Inferior parietal cortex (tissue), 1 donor: ENCODE results near the gene HLF.

Source experiments
- DNase-seq: peaks from one replicate; pipeline ENCODE4 v3.0.0-alpha.2; 2016; ENCODE audit errors: extremely low spot score

Gene HLF

DNA sequence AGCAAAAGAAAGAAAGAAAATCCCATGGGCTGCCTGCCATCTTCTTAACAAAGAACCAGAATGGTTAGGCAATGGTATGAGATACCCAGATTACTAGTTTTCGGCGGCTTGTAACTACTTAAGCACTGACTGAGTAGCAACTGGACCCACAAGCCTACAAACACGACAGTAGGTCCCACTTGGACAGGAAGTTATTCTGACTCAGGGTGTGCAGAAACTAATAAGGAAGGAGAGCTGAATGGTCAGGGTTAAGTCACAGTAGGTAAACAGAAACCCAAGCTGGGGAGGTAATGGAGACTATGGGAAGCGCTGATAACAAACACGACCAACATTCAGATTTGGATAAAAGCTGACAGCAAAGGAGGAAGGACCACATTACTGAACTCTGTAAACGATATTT lies 10.4 kb upstream of the HLF start:
- DNase-seq = no peak

DNA sequence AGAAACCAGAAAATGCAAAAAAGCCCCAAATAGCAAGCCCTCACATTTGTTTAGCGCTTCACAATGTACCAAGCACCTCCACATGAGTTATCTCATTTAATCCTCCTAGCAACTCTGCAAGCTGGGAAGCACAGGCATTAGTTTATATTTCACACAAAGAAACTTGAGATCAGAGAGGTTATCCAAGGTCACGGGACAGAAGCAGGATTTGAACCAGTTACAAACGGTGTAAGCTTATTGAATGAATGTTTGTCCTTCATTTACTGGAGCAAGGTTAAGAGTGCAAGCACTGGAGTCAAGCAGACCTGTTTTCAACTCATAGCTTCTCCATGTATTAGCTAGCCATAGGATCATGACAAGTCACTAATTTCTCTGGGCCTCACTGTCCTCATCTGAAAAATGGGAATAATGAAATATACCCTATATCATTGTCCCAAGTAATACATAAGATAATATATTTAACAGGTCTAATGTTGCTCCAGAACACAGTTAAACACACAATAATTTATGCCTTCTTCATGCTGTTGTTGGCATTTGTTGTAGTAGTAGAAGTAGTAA lies 6.1 kb upstream of the HLF start:
- no peak for DNase-seq

DNA sequence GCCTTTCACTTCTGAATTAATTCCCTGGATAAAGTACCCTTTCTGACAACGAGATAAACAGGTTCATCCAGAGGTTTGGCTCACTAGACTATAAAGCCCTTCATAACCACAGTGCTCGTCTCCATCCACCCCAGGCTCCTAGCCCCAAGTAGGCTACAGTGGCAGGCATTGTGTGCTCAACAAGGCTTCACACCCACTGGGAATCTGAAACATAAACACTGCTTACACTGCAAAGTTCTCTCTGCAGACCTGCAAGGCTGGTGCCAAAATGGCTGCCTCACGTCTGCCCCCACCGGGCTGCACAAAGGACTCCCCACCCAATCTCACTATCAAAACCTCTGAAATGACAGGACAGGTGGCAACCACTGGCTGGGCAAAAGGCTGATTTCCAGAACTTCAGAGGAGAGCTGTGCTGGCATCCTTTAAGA lies 5.1 kb upstream of the HLF start:
- no peak for DNase-seq

DNA sequence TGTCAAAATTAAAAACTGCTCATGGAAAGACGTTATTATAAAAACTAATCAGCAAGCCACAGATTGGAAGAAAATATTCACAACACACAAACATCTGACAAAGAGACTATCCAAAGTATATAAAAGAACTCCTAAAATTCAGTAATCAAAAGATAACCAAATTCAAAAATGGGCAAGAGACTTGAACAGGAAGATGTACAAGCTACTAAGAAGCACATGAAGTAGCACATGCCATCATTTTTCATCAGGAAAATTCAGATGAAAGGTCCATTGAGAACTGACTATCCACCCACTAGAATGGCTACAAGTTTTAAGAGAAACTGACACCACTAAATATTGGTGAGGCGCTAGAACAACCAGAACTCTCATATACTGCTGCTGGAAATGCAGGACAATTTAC lies 3.4 kb upstream of the HLF start:
- no peak for DNase-seq

- no peak for DNase-seq
These were observed 1.0 kb upstream of the HLF start for GRCh38 chr17:55263569-55264277.

DNA sequence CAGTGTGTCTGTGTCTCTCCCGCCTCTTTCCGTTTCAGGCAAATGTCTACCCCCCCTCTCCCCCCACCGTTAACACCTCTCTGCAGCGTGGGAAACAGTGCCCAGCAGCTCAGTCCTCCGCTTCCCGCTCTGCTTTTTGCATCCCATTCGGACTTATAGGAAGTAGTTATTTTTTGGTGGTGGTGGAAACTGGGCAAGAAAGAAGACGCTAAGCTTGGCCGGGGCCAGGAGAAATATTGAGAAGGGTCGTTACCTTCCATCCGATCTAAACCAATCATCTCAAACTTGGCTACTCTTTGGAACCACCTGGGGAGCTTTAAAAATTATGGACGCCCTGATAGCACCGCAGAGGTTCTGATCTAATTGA lies 499 bp upstream of the HLF start:
- no peak for DNase-seq

DNA sequence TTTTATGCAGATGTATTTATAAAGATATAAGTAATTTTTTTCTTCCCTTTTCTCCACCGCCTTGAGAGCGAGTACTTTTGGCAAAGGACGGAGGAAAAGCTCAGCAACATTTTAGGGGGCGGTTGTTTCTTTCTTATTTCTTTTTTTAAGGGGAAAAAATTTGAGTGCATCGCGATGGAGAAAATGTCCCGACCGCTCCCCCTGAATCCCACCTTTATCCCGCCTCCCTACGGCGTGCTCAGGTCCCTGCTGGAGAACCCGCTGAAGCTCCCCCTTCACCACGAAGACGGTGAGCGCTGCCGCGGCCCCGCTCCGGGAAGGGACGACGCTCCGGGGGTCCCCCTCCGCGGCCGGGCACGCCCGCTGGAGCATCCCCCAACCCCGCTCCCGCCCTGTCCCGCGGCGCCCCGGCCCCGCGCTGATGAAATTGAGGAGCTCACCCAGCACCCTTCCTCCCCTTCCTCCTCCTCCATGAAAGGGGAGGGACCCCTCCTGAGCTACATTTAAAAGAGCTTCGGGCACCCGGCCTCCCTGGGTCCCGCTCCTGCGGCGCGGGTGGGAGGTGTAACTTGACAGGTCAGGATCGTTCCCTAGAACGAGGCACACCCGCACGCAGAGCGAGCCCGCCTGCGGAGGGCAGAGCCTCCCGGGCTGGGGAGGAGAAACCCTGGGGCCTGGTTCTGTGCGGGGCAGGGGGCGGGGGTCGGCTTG lies 706 bp downstream of the HLF start:
- DNase-seq = no peak

DNA sequence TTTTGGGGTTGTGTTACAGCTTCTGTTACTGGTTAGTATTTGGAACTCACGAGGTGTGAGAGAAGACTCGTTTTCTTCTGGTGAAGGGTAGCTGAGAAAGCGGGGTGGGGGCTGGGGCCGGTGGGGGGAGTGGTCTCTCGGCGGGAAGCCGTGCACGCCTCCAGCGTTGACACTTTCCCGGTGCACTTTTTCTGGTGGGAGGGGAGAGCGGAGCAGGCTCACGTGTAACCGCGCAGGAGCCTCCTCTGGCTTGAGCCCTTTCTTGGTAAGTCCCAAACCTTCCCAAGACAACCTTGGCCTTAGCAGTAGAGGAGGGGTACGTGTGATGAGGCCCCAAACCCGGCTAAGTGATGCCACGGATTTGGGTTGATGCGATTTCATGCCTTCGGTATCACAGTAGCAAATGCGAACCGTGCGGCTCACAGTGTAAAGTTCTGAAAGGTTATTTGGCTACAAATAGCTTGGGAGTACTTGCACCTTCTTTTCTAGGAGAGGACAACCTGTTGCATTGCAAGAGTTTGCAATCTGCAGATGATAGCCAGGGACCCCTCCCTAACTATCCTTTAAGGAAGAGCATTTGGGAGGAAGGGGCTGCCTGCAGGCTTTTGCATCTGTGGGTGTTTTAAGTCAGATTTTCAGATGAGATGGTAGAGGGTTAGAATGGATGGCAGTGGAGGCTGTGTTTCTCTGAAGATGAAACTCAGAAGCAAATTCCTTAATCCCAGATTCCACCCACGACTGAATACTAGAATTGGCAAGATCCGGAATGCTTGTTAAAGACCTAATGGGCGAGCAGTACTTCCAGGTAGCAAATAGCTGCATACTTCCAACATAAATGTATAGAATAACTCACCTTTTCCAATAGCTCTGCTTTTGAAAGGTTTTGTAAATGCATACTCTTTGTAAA lies 1.5 kb downstream of the HLF start:
- no peak for DNase-seq

- DNase-seq = no peak
These were observed 2.4 kb downstream of the HLF start for GRCh38 chr17:55266958-55267688.

DNA sequence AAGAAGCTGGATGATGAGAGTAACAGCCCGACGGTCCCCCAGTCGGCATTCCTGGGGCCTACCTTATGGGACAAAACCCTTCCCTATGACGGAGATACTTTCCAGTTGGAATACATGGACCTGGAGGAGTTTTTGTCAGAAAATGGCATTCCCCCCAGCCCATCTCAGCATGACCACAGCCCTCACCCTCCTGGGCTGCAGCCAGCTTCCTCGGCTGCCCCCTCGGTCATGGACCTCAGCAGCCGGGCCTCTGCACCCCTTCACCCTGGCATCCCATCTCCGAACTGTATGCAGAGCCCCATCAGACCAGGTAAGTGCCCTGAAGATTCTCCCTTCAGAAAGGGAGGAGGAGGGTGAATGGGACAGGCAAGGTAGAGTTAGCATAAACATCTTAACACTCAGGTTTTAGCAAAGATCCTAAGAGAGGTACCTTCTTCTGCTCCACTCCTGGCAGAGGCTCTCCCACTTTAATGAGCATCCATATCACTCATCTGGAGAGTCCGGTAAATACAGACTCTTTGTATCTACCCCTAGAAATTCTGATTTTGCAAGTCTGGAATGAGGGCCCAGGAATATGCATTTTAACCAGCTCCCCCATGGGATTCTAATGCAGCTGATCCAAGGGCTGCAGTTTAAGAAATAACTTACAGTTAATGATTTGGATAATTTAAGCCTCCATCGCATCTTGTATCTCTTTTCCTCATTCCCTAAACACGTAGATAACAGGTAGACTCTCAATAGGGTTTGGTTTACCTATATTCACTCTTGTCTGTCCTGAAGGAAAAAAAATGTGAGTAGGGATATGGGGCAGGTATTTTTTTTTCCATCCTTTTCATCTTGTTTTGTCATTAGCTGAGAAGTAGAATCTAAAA lies 3.3 kb downstream of the HLF start:
- DNase-seq = no peak

DNA sequence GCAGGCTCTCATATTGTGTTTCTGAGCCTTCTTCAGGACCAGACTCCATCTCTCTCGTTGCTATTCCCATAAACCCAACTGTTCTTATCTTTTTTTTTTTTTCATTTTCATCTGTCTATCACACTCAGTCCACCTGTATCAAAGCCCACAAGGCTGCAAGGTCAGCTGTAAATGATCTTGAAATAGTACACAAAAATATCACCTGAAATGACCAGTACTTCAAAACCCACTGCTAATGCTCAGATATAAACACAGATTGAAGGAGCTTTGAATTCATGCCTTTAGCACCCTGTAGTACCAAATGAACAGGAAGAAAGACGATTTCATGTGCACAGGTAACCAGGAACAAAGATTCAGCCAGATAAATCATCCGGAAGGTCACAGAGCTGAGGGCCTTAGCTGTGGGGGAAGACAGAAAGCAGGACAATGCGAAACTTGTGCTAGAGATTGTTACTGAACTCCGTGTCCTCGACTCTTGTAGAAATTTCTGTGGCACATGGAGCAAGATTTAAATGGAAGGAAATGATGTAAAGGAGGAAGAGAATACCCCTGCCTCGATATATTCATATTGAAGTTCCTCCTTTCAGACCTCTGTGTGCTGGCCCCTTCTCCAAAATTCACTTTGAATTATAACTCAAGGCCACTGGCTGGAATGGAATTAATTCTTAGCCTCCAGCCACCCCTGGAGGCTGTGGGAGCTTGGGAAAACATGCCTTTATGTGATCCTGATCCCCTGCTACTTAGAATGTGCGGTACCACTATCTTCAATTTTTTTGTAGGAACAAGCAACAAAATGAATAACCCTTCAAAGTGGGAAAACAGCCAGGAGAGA lies 4.1 kb downstream of the HLF start:
- no peak for DNase-seq

DNA sequence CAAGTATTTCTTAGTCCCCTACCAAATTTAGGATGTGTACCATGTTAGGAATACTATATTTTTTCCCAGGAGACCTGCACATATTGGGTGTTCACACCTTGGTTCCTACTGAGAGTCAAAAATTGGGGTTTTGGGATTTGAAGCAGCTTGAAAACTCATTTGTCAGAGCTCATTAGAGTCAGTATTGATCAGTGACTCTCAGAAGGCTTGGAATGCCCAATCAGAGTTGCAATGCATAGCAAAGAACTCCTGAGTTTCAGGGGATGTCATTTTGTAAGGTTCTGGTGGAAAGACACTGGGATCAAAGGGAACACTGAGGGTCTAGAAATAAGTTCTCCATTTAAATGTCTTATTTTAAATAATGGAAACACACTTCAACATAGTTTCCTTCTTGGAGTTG lies 5.1 kb downstream of the HLF start:
- DNase-seq = no peak

DNA sequence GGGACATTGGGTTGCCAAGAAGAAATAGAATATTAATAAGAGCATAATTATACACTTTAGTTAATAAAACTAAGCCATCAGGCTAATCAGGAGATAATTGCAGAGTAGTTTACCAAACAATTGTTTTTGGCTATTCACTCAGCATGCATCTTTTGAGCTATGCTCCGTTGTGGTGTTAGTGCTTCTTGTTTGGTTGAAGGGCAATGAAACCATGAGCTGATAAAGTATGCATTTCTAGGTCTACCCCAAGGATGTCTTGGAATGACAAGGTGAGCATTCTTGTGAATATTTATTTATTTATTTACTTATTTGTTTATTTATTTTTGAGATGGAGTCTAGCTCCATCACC lies 6.4 kb downstream of the HLF start:
- DNase-seq = no peak

DNA sequence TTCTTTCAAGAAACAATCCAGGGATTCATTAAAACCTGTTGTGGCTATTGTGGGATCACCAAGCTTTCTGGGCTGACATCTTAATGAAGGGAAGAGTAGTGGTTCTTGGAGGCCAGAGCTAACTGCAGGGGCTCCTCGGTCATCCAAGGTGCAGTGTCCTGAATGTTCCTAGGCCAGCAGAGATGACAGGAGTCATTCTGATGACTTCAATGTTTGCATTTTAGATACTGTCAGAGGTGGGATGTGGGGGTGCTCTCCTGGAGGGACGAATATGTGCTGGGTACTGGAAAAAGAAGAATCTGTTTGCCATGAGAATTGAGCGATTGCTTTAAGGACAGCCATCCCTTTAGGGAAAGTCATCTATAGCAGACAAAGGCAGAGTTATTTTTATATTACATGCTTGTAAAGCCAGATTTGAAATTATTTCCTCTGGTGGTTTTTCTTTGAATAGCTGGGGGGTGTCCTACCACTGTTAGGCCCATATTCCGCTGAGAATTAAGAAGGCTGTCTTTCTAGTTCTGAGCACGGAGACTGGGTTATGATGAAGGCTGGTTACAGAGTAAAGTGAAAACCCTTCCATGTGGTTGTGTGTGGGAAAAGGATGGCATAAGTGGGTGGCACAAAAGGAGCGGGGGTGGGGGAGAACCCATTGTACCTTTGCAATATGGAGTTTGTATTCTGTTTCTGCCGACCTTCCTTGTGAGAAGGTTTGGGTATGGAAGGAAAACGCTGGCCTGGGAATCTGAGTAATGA lies 7.4 kb downstream of the HLF start:
- no peak for DNase-seq

GRCh38 chr17:55272711-55273578 lies 8.2 kb downstream of the HLF start:
- no peak for DNase-seq

GRCh38 chr17:55273579-55274354 lies 9.0 kb downstream of the HLF start:
- DNase-seq = no peak
